HL-60 (cell line): Measurements from ENCODE around the gene ARHGAP24.

ENCODE experiments used
- DNase-seq, 2 experiments: peaks; one replicate each; pipeline ENCODE4 v3.0.0-alpha.2; 2010 to 2020; ENCODE audit warnings: low read depth in 1 of 2, low spot score in 1 of 2
- H3K27ac ChIP-seq: fragments of 250-450 bp; sonication (Bioruptor Pico); replicated peaks from 2 replicates; pipeline ENCODE4 v1.5.1; 2020; ENCODE audit warnings: mild to moderate bottlenecking, moderate library complexity
- H3K27me3 ChIP-seq: fragments of 250-450 bp; sonication (Bioruptor Pico); 2 replicates; pipeline ENCODE4 v1.5.1; 2021; ENCODE audit warnings: mild to moderate bottlenecking, moderate library complexity; ENCODE audit not compliant: insufficient read depth, poor library complexity, severe bottlenecking
- H3K4me3 ChIP-seq: replicated peaks from 2 replicates; pipeline ENCODE4 v1.5.1; 2011; ENCODE audit warnings: mild to moderate bottlenecking, control low read depth, low read length; ENCODE audit not compliant: insufficient read depth
- CTCF ChIP-seq: IDR thresholded peaks from one replicate; pipeline ENCODE4 v1.5.1; 2011; ENCODE audit warnings: low read length, control low read depth, inconsistent platforms; ENCODE audit not compliant: insufficient read depth
- GABPA ChIP-seq: IDR thresholded peaks from 2 replicates; pipeline ENCODE4 v1.6.1; 2012; ENCODE audit warnings: low read depth
- POLR2AphosphoS5 ChIP-seq: IDR thresholded peaks from 2 replicates; pipeline ENCODE4 v1.6.1; 2012; ENCODE audit warnings: low read depth
- REST ChIP-seq: IDR thresholded peaks from 2 replicates; pipeline ENCODE4 v1.6.1; 2012; ENCODE audit warnings: low read depth; ENCODE audit not compliant: insufficient replicate concordance
- SPI1 ChIP-seq: IDR thresholded peaks from 2 replicates; pipeline ENCODE4 v1.6.1; 2012; ENCODE audit warnings: low read depth, mild to moderate bottlenecking, borderline replicate concordance

ARHGAP24 gene

DNA sequence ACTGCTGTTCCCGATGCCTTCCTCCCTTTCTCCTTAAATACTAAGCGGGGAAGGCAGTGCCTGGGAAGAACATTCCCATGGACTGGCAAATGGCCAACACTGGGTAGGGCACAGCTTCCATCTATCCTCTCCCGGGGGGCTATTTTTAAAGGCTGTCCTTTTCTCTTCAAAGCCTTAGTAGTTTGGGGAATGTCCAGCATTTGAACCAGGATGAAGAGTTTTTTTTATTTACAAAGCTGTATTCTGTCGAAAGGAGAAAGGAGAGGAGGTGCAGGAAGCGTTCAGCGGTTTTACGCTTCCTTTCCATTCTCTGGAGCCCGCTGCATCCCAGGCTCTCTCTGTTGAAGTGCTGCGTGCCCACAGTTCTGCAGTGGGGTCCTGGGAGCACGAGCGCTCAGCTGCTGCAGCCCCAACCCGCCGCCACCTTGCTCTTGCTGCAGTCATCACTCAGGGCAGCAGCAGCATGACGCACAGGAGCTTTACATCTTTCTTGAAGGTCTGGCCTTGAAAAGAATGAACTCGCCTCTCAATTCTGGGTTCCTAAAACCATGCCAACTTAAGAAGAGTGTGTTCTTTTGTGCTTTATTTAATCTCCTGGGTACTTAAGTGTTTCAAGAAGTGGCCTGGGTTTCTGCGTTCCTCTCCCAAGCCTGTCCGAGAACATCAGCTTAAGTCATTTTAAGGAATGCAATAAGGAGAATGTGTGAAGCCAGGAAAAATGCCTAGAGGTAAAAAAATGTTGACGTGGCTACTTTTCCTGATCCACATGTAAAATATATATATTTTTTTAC, 457.7 kb downstream of the ARHGAP24 start:
- Histone ChIP-seq H3K4me3 (no peak overlapping the region), H3K27me3 (peaks cover 6% of the 10 kb centered on the region), H3K27ac (no peak overlapping the region)
- DNase-seq = no peak
- no peak for TF ChIP-seq SPI1
- no peak for TF ChIP-seq REST
- no peak for TF ChIP-seq GABPA
- TF ChIP-seq CTCF = no peak
- no peak for TF ChIP-seq POLR2AphosphoS5

DNA sequence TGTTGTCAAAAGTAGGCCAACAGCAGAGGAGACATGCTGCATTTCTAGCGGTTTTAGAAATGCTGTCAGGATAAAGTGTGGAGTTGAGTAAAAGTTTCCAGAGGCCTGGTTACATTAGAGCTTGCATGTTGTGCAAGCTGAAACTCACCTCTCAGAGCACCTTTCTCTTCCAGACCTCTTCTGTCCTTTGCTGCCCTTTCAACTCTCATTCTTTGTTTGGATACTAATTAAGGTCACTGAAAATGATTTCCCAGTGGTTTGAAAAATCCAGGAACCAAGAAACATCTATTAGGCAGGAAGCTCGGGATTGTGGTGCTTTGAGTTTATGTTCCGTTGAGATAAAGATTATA, 458.3 kb downstream of the ARHGAP24 start:
- no peak overlapping the region for H3K4me3 ChIP-seq
- no peak for DNase-seq
- no peak for TF ChIP-seq GABPA
- no peak for TF ChIP-seq CTCF
- no peak for TF ChIP-seq SPI1
- no peak for TF ChIP-seq POLR2AphosphoS5
- TF ChIP-seq REST = no peak
- H3K27ac ChIP-seq = no peak overlapping the region
- H3K27me3 ChIP-seq = peaks cover 6% of the 10 kb centered on the region

- TF ChIP-seq CTCF (no peak), POLR2AphosphoS5 (no peak), SPI1 (no peak), REST (no peak), GABPA (no peak)
- Histone ChIP-seq H3K27me3 (no peaks in the 10 kb centered on the region), H3K27ac (no peak overlapping the region), H3K4me3 (no peak overlapping the region)
- DNase-seq = no peak
Observed at GRCh38 chr4:85937507-85937906, 462.6 kb downstream of the ARHGAP24 start.
